ENCODE measurements around the gene PDGFD.
A peak's percentile ranks its signal among the peaks of the same experiment; 100 is the strongest.

Gene PDGFD

GRCh38 chr11:104164028-104164520 lies at the start of gene PDGFD:
Gene PDGFD, minus strand, starts transcription at chr11:104164147.
- Mint-ChIP-seq H3K27ac (no peak within 1 kb of the TSS), H3K4me3 (peak within 1 kb of the TSS; percentile 63), H3K9me3 (no peaks in the 10 kb centered on the region), H3K4me1 (ENCODE audit: low read depth) (peaks cover 6% of the 10 kb centered on the region), H3K36me3 (ENCODE audit: low read depth) (no peaks in the 10 kb centered on the region), H3K27me3 (peaks cover 41% of the 10 kb centered on the region)
- DNase-seq, result peak; percentile 37

- Mint-ChIP-seq H3K27me3 (no peaks in the 10 kb centered on the region), H3K4me3 (no peak overlapping the region), H3K9me3 (peaks cover 3% of the 10 kb centered on the region), H3K4me1 (ENCODE audit: low read depth) (no peaks in the 10 kb centered on the region), H3K27ac (no peak overlapping the region), H3K36me3 (ENCODE audit: low read depth) (no peaks in the 10 kb centered on the region)
- DNase-seq, result no peak
Observed at GRCh38 chr11:104206936-104207335, 43.0 kb upstream of the PDGFD start.

GRCh38 chr11:104205838-104206237 lies 41.9 kb upstream of the PDGFD start:
- H3K27ac Mint-ChIP-seq, result no peak overlapping the region
- no peak for DNase-seq
- H3K27me3 Mint-ChIP-seq, result no peaks in the 10 kb centered on the region
- H3K4me1 Mint-ChIP-seq (ENCODE audit: low read depth), result no peaks in the 10 kb centered on the region
- no peaks in the 10 kb centered on the region for H3K36me3 Mint-ChIP-seq (ENCODE audit: low read depth)
- no peak overlapping the region for H3K4me3 Mint-ChIP-seq
- H3K9me3 Mint-ChIP-seq, result no peaks in the 10 kb centered on the region

- Mint-ChIP-seq H3K27ac (no peak overlapping the region), H3K9me3 (no peaks in the 10 kb centered on the region), H3K4me3 (no peak overlapping the region), H3K27me3 (no peaks in the 10 kb centered on the region), H3K36me3 (ENCODE audit: low read depth) (no peaks in the 10 kb centered on the region), H3K4me1 (ENCODE audit: low read depth) (no peaks in the 10 kb centered on the region)
- no peak for DNase-seq
Observed at GRCh38 chr11:104200688-104201087, 36.7 kb upstream of the PDGFD start.

- Mint-ChIP-seq H3K4me1 (ENCODE audit: low read depth) (no peaks in the 10 kb centered on the region), H3K4me3 (no peak overlapping the region), H3K27ac (no peak overlapping the region), H3K36me3 (ENCODE audit: low read depth) (no peaks in the 10 kb centered on the region), H3K27me3 (no peaks in the 10 kb centered on the region), H3K9me3 (no peaks in the 10 kb centered on the region)
- no peak for DNase-seq
Observed at GRCh38 chr11:104199053-104199452, 35.1 kb upstream of the PDGFD start.

- no peaks in the 10 kb centered on the region for H3K9me3 Mint-ChIP-seq
- H3K4me3 Mint-ChIP-seq, result no peak overlapping the region
- no peaks in the 10 kb centered on the region for H3K36me3 Mint-ChIP-seq (ENCODE audit: low read depth)
- no peak overlapping the region for H3K27ac Mint-ChIP-seq
- H3K4me1 Mint-ChIP-seq (ENCODE audit: low read depth), result no peaks in the 10 kb centered on the region
- no peaks in the 10 kb centered on the region for H3K27me3 Mint-ChIP-seq
- DNase-seq, result no peak
Observed at GRCh38 chr11:104198576-104198975, 34.6 kb upstream of the PDGFD start.

GRCh38 chr11:104191124-104191523 lies 27.2 kb upstream of the PDGFD start:
- no peak overlapping the region for H3K4me3 Mint-ChIP-seq
- H3K36me3 Mint-ChIP-seq (ENCODE audit: low read depth), result no peaks in the 10 kb centered on the region
- no peaks in the 10 kb centered on the region for H3K27me3 Mint-ChIP-seq
- H3K9me3 Mint-ChIP-seq, result no peaks in the 10 kb centered on the region
- no peak for DNase-seq
- H3K4me1 Mint-ChIP-seq (ENCODE audit: low read depth), result no peaks in the 10 kb centered on the region
- H3K27ac Mint-ChIP-seq, result no peak overlapping the region

GRCh38 chr11:104183593-104183992 lies 19.6 kb upstream of the PDGFD start:
- no peaks in the 10 kb centered on the region for H3K36me3 Mint-ChIP-seq (ENCODE audit: low read depth)
- H3K4me1 Mint-ChIP-seq (ENCODE audit: low read depth), result no peaks in the 10 kb centered on the region
- H3K27me3 Mint-ChIP-seq, result no peaks in the 10 kb centered on the region
- no peaks in the 10 kb centered on the region for H3K9me3 Mint-ChIP-seq
- no peak for DNase-seq
- no peak overlapping the region for H3K27ac Mint-ChIP-seq
- no peak overlapping the region for H3K4me3 Mint-ChIP-seq

- DNase-seq, result no peak
- H3K27me3 Mint-ChIP-seq, result no peaks in the 10 kb centered on the region
- no peak overlapping the region for H3K4me3 Mint-ChIP-seq
- no peaks in the 10 kb centered on the region for H3K36me3 Mint-ChIP-seq (ENCODE audit: low read depth)
- no peaks in the 10 kb centered on the region for H3K9me3 Mint-ChIP-seq
- H3K27ac Mint-ChIP-seq, result no peak overlapping the region
- H3K4me1 Mint-ChIP-seq (ENCODE audit: low read depth), result no peaks in the 10 kb centered on the region
Observed at GRCh38 chr11:104175769-104176168, 11.8 kb upstream of the PDGFD start.

- peaks cover 16% of the 10 kb centered on the region for H3K27me3 Mint-ChIP-seq
- no peaks in the 10 kb centered on the region for H3K9me3 Mint-ChIP-seq
- H3K36me3 Mint-ChIP-seq (ENCODE audit: low read depth), result no peaks in the 10 kb centered on the region
- no peaks in the 10 kb centered on the region for H3K4me1 Mint-ChIP-seq (ENCODE audit: low read depth)
- no peak for DNase-seq
- H3K27ac Mint-ChIP-seq, result no peak overlapping the region
- H3K4me3 Mint-ChIP-seq, result no peak overlapping the region
Observed at GRCh38 chr11:104169091-104169490, 5.1 kb upstream of the PDGFD start.

GRCh38 chr11:104165014-104165413 lies 1.1 kb upstream of the PDGFD start:
- Mint-ChIP-seq H3K27ac (no peak overlapping the region), H3K27me3 (peaks cover 41% of the 10 kb centered on the region), H3K4me1 (ENCODE audit: low read depth) (peaks cover 6% of the 10 kb centered on the region), H3K36me3 (ENCODE audit: low read depth) (no peaks in the 10 kb centered on the region), H3K9me3 (no peaks in the 10 kb centered on the region), H3K4me3 (no peak overlapping the region)
- DNase-seq, result no peak

GRCh38 chr11:104163100-104164027 lies 583 bp downstream of the PDGFD start:
- H3K36me3 Mint-ChIP-seq (ENCODE audit: low read depth), result no peaks in the 10 kb centered on the region
- no peak for DNase-seq
- H3K27me3 Mint-ChIP-seq, result peaks cover 41% of the 10 kb centered on the region
- no peaks in the 10 kb centered on the region for H3K9me3 Mint-ChIP-seq
- H3K4me3 Mint-ChIP-seq, result peak overlapping the region; percentile 63
- peaks cover 6% of the 10 kb centered on the region for H3K4me1 Mint-ChIP-seq (ENCODE audit: low read depth)
- no peak overlapping the region for H3K27ac Mint-ChIP-seq

GRCh38 chr11:104161751-104162450 lies 2.0 kb downstream of the PDGFD start:
- no peak for DNase-seq
- Mint-ChIP-seq H3K27ac (no peak overlapping the region), H3K27me3 (peaks cover 41% of the 10 kb centered on the region), H3K9me3 (no peaks in the 10 kb centered on the region), H3K36me3 (ENCODE audit: low read depth) (no peaks in the 10 kb centered on the region), H3K4me3 (no peak overlapping the region), H3K4me1 (ENCODE audit: low read depth) (peaks cover 6% of the 10 kb centered on the region)

GRCh38 chr11:104159356-104159755 lies 4.6 kb downstream of the PDGFD start:
- peaks cover 26% of the 10 kb centered on the region for H3K27me3 Mint-ChIP-seq
- H3K4me3 Mint-ChIP-seq, result no peak overlapping the region
- H3K9me3 Mint-ChIP-seq, result no peaks in the 10 kb centered on the region
- H3K27ac Mint-ChIP-seq, result no peak overlapping the region
- no peaks in the 10 kb centered on the region for H3K36me3 Mint-ChIP-seq (ENCODE audit: low read depth)
- no peak for DNase-seq
- peaks cover 6% of the 10 kb centered on the region for H3K4me1 Mint-ChIP-seq (ENCODE audit: low read depth)

GRCh38 chr11:104155375-104155774 lies 8.6 kb downstream of the PDGFD start:
- DNase-seq, result no peak
- Mint-ChIP-seq H3K27ac (no peak overlapping the region), H3K9me3 (no peaks in the 10 kb centered on the region), H3K4me3 (no peak overlapping the region), H3K4me1 (ENCODE audit: low read depth) (no peaks in the 10 kb centered on the region), H3K27me3 (no peaks in the 10 kb centered on the region), H3K36me3 (ENCODE audit: low read depth) (no peaks in the 10 kb centered on the region)

Measured in activated T-cell treated with anti-CD3 and anti-CD28 coated beads, Interleukin-2, amount 50 U/mL, for 24 hours (primary cell).